Measurements from ENCODE around the gene APOBEC3B. TPM values are rescaled to one million over a fixed set of nuclear protein-coding genes. Genes with fewer than 3 reads are reported as not detected.

The APOBEC3B gene
- total and polyA plus RNA-seq, 9 of the 15 experiments (the other 6 are each of a cell fraction or from before 2014, with no cell fraction given): 5.9 to 166 (median 43.2) TPM

DNA sequence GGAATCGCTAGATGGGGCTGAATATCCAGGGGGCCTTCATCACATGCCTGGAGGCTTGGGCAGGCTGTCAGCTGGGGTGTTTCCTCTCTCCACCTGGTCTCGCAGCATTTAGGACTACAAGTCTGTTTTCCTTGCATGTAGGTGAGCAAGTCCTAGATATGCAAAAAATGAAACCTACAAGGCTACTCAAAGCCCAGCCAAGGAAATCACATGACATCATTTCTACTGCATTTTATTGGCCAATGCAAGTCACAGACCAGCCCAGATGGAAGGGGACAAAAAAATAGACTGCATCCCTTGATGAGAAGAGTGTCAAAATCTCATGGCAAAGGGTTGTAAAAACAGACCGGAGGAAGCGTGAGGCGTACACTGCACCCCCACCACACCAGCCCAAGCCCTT is 9.6 kb upstream of the APOBEC3B start:
- Histone ChIP-seq H3K27me3 (ENCODE audit: control insufficient read depth in 2 of 2, insufficient read depth in 2 of 2, low read length in 2 of 2) (peaks cover 0 to 29% of the 10 kb centered on the region in 2 experiments; a peak in 3 of 5 replicates), H4K20me1 (replicated peaks; ENCODE audit: control insufficient read depth, insufficient read depth, low read length) (no peaks in the 10 kb centered on the region), H3K27ac (ENCODE audit: extremely low read depth, low read depth, low read length) (no peak overlapping the region), H3K4me2 (ENCODE audit: insufficient read depth, low read length) (no peak overlapping the region), H3K79me2 (ENCODE audit: control insufficient read depth, insufficient read depth, low read length) (no peaks in the 10 kb centered on the region), H3K9ac (ENCODE audit: insufficient read depth in 1 of 2, low read depth in 2 of 2, low read length in 2 of 2) (no peak overlapping the region), H2AFZ (ENCODE audit: low read depth, low read length) (no peak overlapping the region), H3K9me1 (ENCODE audit: control insufficient read depth, insufficient read depth, low read length) (no peaks in the 10 kb centered on the region), H3K36me3 (ENCODE audit: control insufficient read depth, insufficient read depth, low read length) (no peaks in the 10 kb centered on the region), H3K4me1 (replicated peaks in 1 of 2; ENCODE audit: control insufficient read depth in 2 of 2, insufficient read depth in 2 of 2, low read length in 2 of 2) (no peaks in the 10 kb centered on the region; a peak in 2 of 5 replicates), H3K4me3 (no peak overlapping the region), H3K9me3 (replicated peaks; ENCODE audit: control insufficient read depth, insufficient read depth, low read depth, low read length) (no peaks in the 10 kb centered on the region)
- ATAC-seq (no peak), DNase-seq (ENCODE audit: extremely low read depth in 1 of 4, low spot score in 3 of 4) (no peak), FAIRE-seq (no peak)
- ChIA-PET CTCF (ENCODE audit: low intra/inter-chr PET ratio) (interaction anchor here (1.2 to 1.4 kb wide), 2 partner anchors 31 to 149 kb away, joined by 4 to 6 read pairs; no protein-coding TSS in a partner anchor), POLR2A (no interaction called here)
- intact Hi-C loops (cut with micrococcal nuclease) (no loop called here), in situ Hi-C loops (cut with MboI) (no loop called here)
- BruUV-seq (replicated peaks): no TSS peak
- TF ChIP-seq CHCHD3 (CRISPR knock-in tag; IDR thresholded peaks at IDR 0.05): no peak
- TF ChIP-seq ZNF408 (CRISPR knock-in tag; IDR thresholded peaks at IDR 0.05; ENCODE audit: low read depth): no peak
- no peak for TF ChIP-seq BMI1 (IDR thresholded peaks at IDR 0.05; ENCODE audit: low read length)
- no peak for TF ChIP-seq TEAD4 (IDR thresholded peaks at IDR 0.05; ENCODE audit: low read length)
- no peak for TF ChIP-seq TEAD4 (CRISPR knock-in tag; IDR thresholded peaks at IDR 0.05; ENCODE audit: borderline replicate concordance)
- no peak for TF ChIP-seq ZNF57 (CRISPR knock-in tag; IDR thresholded peaks at IDR 0.05)
- 13% methylated on average over 4 of the region's 5 CpGs for WGBS (ENCODE audit: insufficient coverage, low coverage, missing lambda C conversion rate)

Measured in K562 (cell line).